Activated effector memory CD4-positive, alpha-beta T cell treated with Interleukin-2 at 50 U/mL for 16 hours (primary cell): Measurements from ENCODE around the gene SNAI3.

Experiments
- DNase-seq: peaks from one replicate; pipeline ENCODE4 v3.0.0-alpha.2; 2020

SNAI3 gene

DNA sequence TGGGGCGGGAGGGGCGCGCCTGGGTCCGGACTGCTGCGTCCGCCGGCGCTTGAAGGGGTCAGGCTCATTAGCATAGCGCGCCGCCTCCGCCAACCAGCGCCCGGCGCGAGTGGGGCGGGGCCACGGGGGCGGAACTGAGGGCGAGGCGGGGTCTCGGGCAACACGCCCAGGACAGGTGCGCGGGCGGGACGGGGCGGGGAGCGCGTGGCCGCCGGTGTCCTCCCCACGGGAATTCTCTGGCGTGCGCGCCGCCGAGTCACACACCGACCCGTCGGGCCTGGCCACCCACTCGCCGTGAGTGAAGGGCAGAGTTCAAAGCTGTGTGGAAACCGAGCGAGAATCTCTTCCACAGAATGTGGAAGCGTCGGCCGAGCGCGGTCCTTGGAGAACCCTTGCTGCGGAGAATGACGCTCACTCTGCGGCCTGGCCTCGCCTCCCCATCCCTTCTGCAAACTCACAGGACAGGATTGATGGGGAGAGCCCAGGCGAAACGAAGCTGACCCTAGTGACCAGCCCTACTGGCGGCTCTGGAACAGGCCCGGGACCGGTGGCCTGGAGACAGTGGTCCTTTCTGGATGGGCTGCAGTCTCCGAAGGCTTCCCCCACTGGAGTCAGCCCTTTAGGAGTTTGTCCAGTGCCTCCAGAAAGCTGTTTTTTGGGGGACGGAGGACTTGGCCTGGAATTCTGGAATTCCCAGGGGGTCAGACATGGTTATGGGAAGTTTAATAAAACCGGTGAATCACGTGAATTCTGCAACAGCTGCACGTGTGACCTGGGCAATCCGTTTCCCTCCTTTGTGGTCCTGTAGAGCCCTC, at the start of gene SNAI3:
TSS of gene SNAI3 (minus strand) at position 69 of the 815 bp plus-strand sequence. CDS start 101 bp downstream, outside the sequence.
- peak; percentile 81 for DNase-seq

DNA sequence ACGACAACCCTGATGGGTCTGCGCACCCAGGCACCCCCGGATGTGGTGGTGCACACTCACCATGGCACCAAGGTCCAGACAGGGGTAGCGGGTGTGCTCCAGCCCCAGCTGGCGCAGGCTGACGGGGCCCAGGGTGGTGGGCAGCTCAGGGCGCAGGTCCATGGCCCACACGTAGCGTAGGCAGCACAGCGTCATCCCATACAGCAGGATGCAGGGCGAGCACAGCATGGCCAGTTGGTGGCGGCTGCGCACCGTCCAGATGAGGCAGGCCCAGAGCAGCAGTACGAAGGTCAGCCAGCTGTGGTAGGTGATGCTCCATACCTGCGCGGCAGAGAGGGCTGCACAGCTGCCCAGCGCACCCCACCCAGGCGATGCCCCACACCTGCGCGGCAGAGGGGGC, 49.8 kb upstream of the SNAI3 start:
- DNase-seq, result no peak

DNA sequence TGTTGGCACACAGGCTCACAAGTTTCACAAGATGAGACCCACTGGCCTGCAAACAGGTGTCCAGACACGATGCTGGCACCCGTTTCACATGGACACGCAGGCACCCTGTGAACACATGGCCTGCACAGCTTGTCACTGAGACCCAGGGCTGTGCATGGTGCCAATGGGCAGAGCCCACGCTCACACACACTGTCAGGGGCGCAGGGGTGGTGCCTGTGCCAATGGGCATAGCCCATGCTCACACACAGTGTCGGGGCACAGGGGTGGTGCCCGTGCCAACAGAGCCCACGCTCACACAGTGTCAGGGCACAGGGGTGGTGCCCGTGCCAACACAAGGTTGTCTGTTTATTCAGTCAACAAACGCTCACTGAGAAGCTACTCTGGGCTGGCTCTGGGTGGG, 49.3 kb upstream of the SNAI3 start:
- no peak for DNase-seq

DNA sequence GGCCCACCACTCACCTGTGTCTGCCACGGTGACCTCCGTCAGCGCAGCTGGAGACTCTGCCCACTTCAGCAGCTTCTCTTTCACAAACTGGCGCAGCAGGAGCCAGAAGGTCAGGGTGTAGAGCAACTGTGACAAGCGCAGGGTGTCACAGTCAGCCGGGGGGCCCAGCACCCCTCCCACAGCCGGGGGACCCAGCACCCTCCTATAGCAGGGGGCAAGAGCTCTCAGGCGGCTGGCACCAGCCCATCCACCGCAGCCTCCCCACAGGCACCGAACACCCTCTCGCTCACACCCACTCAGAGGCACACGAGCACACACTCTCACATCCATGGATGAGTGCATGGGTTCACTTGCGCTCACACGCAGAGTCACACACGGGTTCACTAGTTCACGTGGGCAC, 48.8 kb upstream of the SNAI3 start:
- no peak for DNase-seq

DNA sequence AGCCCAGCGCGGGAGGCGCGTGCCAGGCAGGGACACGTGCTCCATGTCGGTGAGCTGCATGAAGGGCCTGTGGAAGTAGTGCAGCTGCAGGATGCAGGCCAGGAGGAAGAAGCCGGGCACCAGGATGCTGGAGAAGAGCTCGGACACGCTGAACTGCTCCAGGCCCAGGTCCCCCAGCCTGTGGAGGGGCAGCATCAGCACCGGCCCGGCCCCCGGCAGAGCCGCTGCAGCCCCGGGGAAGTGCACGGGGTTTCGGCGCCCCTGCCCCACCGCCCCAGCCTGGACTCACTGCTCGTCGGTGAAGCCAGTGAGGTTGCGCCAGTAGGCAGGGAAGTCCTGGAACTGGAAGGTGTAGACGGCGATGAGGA, 48.0 kb upstream of the SNAI3 start:
- DNase-seq, result no peak

DNA sequence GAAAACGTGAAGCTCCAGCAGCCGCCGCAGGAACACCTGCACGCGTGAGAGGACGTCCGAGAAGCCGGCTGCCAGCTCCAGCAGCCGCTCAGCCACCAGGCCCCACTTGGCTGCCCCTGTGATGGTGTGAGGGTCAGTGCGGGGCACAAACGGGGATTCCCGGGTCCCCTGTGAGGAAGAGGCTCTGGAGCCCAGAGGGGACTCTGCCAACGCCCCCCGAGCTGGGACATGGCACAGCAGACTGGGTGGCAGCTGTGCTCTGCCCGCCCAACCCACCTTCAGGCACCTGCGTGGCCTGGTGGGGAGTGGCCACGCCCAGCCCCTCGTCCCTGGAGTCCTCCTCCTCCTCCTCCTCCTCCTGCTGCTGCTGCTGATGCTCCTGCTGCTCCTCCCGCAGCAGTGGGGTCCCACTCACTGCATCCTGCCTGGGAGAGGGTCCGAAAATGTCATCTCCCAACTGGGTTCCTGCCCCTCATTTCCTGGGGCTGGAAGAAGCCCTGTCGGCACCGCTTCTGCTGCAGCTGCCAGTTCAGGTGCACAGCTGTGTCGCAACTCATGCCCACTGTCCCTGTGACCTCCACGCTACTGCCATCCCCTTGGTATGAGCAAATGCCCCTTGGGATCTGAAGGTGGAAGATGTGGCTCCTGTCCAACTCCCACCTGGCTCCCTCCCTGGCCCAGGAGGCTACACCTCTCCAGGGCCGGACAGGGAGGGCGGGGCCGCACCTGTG, 47.5 kb upstream of the SNAI3 start:
- DNase-seq, result no peak

- DNase-seq, result no peak
Observed at GRCh38 chr16:88732961-88733294, 46.6 kb upstream of the SNAI3 start.

- DNase-seq, result no peak
Observed at GRCh38 chr16:88732172-88732960, 46.1 kb upstream of the SNAI3 start.

GRCh38 chr16:88731699-88732098, 45.4 kb upstream of the SNAI3 start:
- DNase-seq, result no peak

DNA sequence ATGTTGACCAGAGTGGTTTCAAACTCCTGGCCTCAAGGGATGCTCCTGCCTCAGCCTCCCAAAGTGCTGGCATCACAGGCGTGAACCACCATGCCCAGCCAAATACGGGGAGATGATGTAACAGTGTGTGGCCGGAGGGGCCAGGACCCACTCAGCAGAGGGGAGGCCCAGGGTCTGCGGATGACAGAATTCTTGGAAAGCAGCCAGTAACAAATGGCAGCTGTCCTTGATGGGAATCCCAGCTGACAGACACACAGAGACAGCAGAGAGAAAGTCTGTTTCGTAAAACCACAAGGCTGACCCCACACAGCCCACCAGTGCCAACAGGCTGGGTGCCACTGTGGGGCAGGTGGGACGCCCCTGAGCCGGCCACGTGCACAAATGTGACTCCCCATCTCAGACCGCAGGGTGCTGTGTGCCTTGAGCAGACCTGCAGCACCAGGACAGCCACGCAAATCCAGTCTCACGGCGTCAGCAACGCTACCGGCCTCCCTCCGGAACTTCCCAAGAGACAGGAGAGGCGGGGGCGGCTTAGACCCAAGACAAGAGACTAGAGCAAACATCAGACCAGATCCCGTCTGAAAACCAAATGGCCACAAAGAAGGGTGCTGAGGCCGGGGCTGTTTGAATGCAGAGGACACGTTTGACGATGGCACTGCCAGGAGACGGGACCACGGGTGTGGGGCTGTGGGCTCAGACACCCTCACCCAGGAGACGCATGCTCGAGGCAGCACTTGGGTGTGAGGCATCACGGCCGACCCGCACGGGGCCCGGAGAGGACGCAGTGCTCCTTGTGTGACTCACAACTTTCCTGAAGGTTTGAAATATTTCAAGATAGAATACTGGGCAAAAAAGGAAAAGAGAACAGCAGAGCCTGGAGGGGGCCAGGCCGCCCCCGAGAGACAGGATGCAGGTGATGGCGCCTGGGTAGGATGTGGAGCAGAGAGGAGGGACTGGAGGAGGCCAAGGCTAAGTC, 44.6 kb upstream of the SNAI3 start:
- DNase-seq, result no peak

DNA sequence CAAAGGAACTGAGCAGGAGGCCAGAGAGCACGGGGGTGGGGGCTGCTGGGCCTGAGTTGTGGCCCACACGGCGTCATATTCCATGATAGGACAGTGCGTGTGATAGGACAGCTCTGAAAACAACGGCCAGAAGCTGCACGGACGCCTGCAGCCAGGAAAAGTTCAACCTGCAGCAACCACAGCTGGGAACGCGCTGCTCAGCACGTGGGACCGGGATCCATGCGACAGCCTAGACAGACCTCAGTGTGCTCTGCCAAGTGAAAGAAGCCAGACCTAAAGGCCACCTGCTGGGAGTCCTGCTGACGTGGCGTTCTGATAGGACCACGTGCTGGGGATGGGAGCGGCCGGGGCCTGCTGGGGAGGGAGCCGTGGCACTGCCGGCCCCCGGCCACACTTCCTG, 41.6 kb upstream of the SNAI3 start:
- DNase-seq, result no peak

DNA sequence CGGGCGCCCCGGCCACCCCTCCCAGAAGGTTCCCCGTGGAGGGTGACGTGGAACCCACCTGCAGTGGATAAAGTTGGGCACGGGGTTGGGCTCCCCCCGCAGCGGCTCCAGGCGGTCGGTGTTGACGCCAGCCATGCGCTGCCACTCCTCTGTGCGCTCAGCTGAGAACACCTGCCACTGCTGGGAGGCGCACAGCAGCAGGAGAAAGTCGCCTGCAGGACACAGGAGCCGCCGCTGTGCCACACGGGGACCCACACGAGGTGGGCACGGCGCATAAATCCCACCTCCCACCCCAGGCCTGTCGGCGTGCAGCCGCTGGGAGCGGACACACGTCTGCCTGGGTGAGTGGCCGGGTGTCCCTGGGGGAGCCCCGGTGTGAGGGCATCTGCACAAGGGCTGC, 40.7 kb upstream of the SNAI3 start:
- DNase-seq, result no peak

DNA sequence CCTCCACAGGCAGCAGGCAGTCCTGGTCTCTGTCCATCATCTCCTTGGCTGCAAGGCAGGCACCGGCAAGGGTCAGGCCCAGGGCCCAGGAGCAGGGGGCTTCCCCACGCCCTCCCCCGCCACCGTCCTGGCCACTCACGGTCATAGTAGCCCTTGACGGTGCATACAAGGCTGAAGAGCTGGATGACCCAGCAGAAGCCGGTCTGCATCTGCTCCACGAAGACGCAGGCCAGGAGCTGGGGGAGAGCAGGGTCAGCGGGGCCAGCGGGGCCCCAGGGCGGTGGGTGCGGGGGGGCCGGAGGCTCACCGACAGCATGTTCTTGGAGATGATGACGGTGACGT, 40.1 kb upstream of the SNAI3 start:
- DNase-seq, result no peak

GRCh38 chr16:88725609-88726407, 39.5 kb upstream of the SNAI3 start:
- DNase-seq, result no peak

DNA sequence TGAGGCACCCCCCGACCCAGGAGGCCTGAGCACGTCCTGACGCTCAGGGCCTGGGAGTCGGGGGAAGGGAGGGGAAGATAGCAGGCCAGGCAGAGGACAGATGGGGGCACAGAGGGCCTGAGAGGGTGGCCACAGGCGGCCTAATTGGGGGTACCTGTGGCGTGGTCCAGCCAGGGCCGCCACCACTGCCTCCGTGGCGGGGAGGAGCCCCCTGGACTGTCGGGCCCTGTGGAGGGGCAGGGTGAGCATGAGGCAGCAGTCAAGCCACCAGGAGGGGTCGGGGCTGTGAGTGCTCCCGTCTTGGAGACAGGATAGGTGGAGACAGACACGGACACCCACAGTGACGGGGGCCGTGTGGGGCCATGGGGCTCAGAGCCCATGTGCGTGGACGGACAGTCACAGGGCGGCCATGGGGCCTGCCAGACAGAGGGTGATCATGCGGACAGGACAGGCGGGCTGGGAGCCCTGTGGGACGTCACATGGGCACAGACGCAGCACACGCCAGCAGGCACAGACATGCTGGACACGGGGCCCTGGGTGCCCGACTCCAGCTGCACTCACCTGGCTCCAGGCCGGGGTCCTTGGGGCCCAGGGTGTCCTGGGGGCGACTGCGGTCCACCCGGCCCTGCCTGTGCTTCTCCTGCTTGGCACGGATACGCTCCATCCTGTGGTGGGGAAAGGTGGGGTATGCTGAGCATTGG, 38.7 kb upstream of the SNAI3 start:
- no peak for DNase-seq

DNA sequence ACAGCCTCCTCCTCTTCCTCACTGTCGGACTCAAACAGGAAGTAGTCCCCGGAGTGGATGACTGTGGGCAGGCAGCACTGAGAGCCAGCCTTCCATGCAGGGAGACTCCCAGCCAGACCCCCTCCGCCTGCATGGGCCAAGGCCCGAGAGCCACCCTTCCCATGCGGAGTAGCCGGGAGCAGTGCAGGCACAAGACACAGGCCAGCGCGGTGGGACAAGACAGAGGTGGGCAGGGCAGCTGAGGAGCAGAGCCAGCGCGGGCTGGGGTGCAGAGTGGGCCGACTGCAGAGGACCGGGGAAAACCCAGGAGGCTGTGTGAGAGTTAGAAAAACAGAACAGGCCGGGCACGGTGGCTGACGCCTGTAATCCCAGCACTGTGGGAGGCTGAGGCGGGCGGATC, 37.6 kb upstream of the SNAI3 start:
- DNase-seq, result no peak

GRCh38 chr16:88723507-88723887, 37.2 kb upstream of the SNAI3 start:
- no peak for DNase-seq

GRCh38 chr16:88722784-88723506, 36.6 kb upstream of the SNAI3 start:
- DNase-seq, result no peak

- DNase-seq, result no peak
Observed at GRCh38 chr16:88721815-88722755, 35.8 kb upstream of the SNAI3 start.
